Mucosa of stomach (tissue), 1 donor: Measurements from ENCODE around the gene SLC2A4RG.

Experiments used
- H3K27me3 ChIP-seq: one replicate; pipeline ENCODE4 v1.7.0; 2013; ENCODE audit warnings: mild to moderate bottlenecking, low read length; ENCODE audit not compliant: control insufficient read depth, insufficient read depth
- H3K36me3 ChIP-seq: one replicate; pipeline ENCODE4 v1.7.0; 2013; ENCODE audit warnings: low read length; ENCODE audit not compliant: control insufficient read depth, insufficient read depth
- H3K4me1 ChIP-seq: one replicate; pipeline ENCODE4 v1.7.0; 2013; ENCODE audit warnings: mild to moderate bottlenecking, low read length; ENCODE audit not compliant: control insufficient read depth, insufficient read depth
- H3K4me3 ChIP-seq: one replicate; pipeline ENCODE4 v1.7.0; 2013; ENCODE audit warnings: low read length
- H3K9ac ChIP-seq: one replicate; pipeline ENCODE4 v1.7.0; 2013; ENCODE audit warnings: mild to moderate bottlenecking, low read length, moderate library complexity
- H3K9me3 ChIP-seq: one replicate; pipeline ENCODE4 v1.7.0; 2013; ENCODE audit warnings: mild to moderate bottlenecking, low read length, moderate library complexity; ENCODE audit not compliant: control insufficient read depth
- donor health status: Pancreatic carcinoma.

SLC2A4RG gene

DNA sequence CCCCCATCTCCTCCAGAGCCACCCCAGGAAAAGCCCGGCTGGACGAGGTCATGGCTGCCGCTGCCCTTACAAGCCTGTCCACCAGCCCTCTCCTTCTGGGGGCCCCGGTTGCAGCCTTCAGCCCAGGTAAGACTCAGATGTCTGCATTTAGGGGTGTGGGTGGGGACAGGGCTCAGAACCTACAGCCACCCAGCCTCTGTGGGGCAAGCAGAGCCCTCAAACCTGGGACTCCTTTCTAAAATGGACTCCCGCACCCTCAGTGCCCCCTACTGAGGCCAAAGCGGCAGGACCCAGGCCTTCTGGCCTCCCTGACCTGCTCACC lies 1.7 kb downstream of the SLC2A4RG start:
- Histone ChIP-seq H3K9ac (no peak overlapping the region), H3K4me1 (peaks cover 38% of the 10 kb centered on the region), H3K27me3 (no peaks in the 10 kb centered on the region), H3K36me3 (no peaks in the 10 kb centered on the region), H3K4me3 (no peak overlapping the region), H3K9me3 (no peaks in the 10 kb centered on the region)

GRCh38 chr20:63741676-63742380 lies 2.3 kb downstream of the SLC2A4RG start:
- no peak overlapping the region for H3K9ac ChIP-seq
- no peak overlapping the region for H3K4me3 ChIP-seq
- no peaks in the 10 kb centered on the region for H3K9me3 ChIP-seq
- H3K36me3 ChIP-seq: no peaks in the 10 kb centered on the region
- peaks cover 33% of the 10 kb centered on the region for H3K4me1 ChIP-seq
- H3K27me3 ChIP-seq: no peaks in the 10 kb centered on the region

- H3K9me3 ChIP-seq: no peaks in the 10 kb centered on the region
- no peak overlapping the region for H3K9ac ChIP-seq
- H3K4me3 ChIP-seq: no peak overlapping the region
- peaks cover 28% of the 10 kb centered on the region for H3K4me1 ChIP-seq
- H3K36me3 ChIP-seq: no peaks in the 10 kb centered on the region
- no peaks in the 10 kb centered on the region for H3K27me3 ChIP-seq
Measured at GRCh38 chr20:63742381-63743024, 2.9 kb downstream of the SLC2A4RG start.

- H3K4me1 ChIP-seq: peaks cover 23% of the 10 kb centered on the region
- no peak overlapping the region for H3K4me3 ChIP-seq
- H3K27me3 ChIP-seq: no peaks in the 10 kb centered on the region
- H3K9ac ChIP-seq: no peak overlapping the region
- no peaks in the 10 kb centered on the region for H3K36me3 ChIP-seq
- H3K9me3 ChIP-seq: no peaks in the 10 kb centered on the region
Measured at GRCh38 chr20:63743210-63743970, 3.8 kb downstream of the SLC2A4RG start.

DNA sequence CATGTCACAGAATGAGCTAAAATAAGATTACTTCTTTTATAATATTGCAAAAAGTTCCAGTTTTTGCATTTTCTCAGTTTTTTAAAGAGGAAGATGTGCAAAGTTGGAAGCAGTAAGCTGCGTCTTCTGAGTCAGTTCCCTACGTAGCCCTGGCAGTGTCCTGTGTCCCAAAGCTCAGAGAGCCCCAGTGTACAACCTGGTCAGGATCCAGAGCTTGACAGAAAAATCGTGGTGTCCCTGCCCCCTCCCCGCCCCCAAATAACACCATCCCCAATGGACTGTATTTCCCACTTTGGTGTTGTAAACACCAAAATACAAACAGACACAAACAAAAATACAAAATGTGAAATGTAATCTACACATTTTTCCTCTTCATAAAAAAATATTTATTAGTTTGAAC lies 4.6 kb downstream of the SLC2A4RG start:
- no peaks in the 10 kb centered on the region for H3K36me3 ChIP-seq

DNA sequence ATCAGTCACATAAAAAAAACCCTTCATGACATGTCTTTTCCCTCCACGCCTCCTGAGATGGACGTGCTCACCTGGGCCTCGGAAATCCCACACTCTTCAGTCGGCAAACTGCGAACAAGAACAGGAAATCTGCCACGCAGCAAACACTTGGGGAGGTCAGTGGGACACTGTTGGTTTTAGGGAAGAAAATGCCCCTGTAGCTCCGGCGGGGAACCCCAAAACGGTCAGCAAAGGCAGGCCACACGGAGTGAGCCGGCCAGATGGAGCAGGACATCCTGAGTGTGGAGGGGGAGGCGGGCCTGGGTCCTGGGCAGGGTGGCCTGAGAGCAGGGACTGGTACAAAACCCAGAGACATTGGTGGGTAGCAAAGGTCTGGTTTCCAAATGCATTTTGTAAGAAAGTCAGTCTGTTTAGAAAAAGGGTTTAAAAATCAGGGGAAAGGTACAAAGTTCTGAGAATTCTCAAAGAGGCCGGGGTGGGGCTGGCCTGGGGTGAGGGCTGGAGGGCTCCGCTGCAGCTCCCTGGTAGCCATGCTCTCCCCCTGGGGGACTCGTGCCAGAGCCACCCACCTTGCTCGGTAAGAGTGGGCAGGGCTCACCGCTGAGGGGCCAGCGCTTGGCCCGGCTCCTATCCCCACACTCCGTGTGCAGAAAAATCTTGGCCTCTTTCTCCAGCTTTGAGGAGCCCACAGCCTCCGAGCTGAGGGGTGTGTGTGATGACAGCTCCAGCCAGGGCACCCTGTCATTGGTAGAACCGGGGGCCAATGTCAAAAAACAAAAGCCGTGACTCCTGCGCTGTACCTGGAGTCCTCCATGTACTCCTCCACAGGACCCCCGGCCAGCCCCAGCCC lies 5.2 kb downstream of the SLC2A4RG start:
- no peaks in the 10 kb centered on the region for H3K27me3 ChIP-seq
- H3K9me3 ChIP-seq: no peaks in the 10 kb centered on the region
- no peak overlapping the region for H3K4me3 ChIP-seq
- peaks cover 16% of the 10 kb centered on the region for H3K4me1 ChIP-seq
- no peak overlapping the region for H3K9ac ChIP-seq
- no peaks in the 10 kb centered on the region for H3K36me3 ChIP-seq

More for the DNA sequence above, 4.6 kb downstream of the SLC2A4RG start:
- Histone ChIP-seq H3K9me3 (no peaks in the 10 kb centered on the region), H3K4me1 (peaks cover 16% of the 10 kb centered on the region), H3K27me3 (no peaks in the 10 kb centered on the region), H3K4me3 (no peak overlapping the region), H3K9ac (no peak overlapping the region)

- H3K4me1 ChIP-seq: peaks cover 15% of the 10 kb centered on the region
- no peaks in the 10 kb centered on the region for H3K36me3 ChIP-seq
- H3K4me3 ChIP-seq: no peak overlapping the region
- no peak overlapping the region for H3K9ac ChIP-seq
- H3K27me3 ChIP-seq: no peaks in the 10 kb centered on the region
- no peaks in the 10 kb centered on the region for H3K9me3 ChIP-seq
Measured at GRCh38 chr20:63745424-63745805, 5.8 kb downstream of the SLC2A4RG start.

- no peaks in the 10 kb centered on the region for H3K27me3 ChIP-seq
- H3K9ac ChIP-seq: no peak overlapping the region
- peaks cover 8% of the 10 kb centered on the region for H3K4me1 ChIP-seq
- H3K4me3 ChIP-seq: no peak overlapping the region
- no peaks in the 10 kb centered on the region for H3K36me3 ChIP-seq
- no peaks in the 10 kb centered on the region for H3K9me3 ChIP-seq
Measured at GRCh38 chr20:63745961-63746731, 6.6 kb downstream of the SLC2A4RG start.

- H3K4me1 ChIP-seq: peaks cover under 1% of the 10 kb centered on the region
- no peaks in the 10 kb centered on the region for H3K27me3 ChIP-seq
- H3K9me3 ChIP-seq: no peaks in the 10 kb centered on the region
- H3K4me3 ChIP-seq: no peak overlapping the region
- no peak overlapping the region for H3K9ac ChIP-seq
- no peaks in the 10 kb centered on the region for H3K36me3 ChIP-seq
Measured at GRCh38 chr20:63746751-63747315, 7.3 kb downstream of the SLC2A4RG start.

DNA sequence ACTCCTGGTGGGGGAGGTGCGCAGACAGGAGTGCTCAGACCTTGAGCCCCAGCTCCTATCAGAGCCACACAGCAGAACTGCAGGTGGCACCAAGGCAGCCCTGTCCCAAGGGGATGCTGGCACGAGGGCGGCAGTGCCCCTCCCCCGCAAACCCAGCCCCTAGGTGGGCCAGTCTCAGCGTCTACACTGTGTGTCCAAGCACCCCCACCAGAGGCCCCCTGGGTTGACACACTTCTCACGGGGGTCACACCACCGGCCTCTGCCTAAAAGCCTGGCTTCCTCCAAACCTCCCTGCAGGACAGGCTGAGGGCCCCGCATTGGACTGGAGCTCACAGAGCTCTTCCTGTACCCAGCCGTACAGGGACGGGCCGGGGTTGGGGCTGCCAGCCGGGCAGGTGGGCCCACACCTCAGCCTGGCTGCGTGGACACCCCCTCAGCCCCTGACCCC lies 8.1 kb downstream of the SLC2A4RG start:
- H3K4me3 ChIP-seq: no peak overlapping the region
- H3K9ac ChIP-seq: no peak overlapping the region
- no peaks in the 10 kb centered on the region for H3K4me1 ChIP-seq
- H3K9me3 ChIP-seq: no peaks in the 10 kb centered on the region
- H3K36me3 ChIP-seq: no peaks in the 10 kb centered on the region
- H3K27me3 ChIP-seq: no peaks in the 10 kb centered on the region
